ENCODE results near the gene RNF214. TPM values are rescaled to one million over a fixed set of nuclear protein-coding genes. Genes with fewer than 3 reads are reported as not detected.

The RNF214 gene
- total and polyA plus RNA-seq, 2 of the 13 experiments (the other 11 are each of a cell fraction or from before 2014, with no cell fraction given) = 10.7 to 12.6 TPM

- no peak for TF ChIP-seq ZBTB26 (CRISPR knock-in tag; IDR thresholded peaks at IDR 0.05; ENCODE audit: borderline replicate concordance)
- no peak for TF ChIP-seq THAP9 (CRISPR knock-in tag; IDR thresholded peaks at IDR 0.05; ENCODE audit: borderline replicate concordance)
- no peak for TF ChIP-seq ZNF260 (CRISPR knock-in tag; IDR thresholded peaks at IDR 0.05; ENCODE audit: borderline replicate concordance, low read depth)
- no peak for TF ChIP-seq MAZ (IDR thresholded peaks at IDR 0.05; ENCODE audit: borderline replicate concordance, low read depth, low read length)
- TF ChIP-seq MAZ (CRISPR knock-in tag; IDR thresholded peaks at IDR 0.05; ENCODE audit: low read depth) = no peak
- TF ChIP-seq KLF13 (CRISPR knock-in tag; IDR thresholded peaks at IDR 0.05) = no peak
- no peak for TF ChIP-seq GMEB2 (CRISPR knock-in tag; IDR thresholded peaks at IDR 0.05; ENCODE audit: low read depth)
- no peak for TF ChIP-seq REL (CRISPR knock-in tag; conservative IDR thresholded peaks at IDR 0.05)
- TF ChIP-seq SPEN (CRISPR knock-in tag; IDR thresholded peaks at IDR 0.05; ENCODE audit: low read depth) = no peak
- TF ChIP-seq LRRFIP1 (CRISPR knock-in tag; conservative IDR thresholded peaks at IDR 0.05) = no peak
- no peak for TF ChIP-seq KLF15 (CRISPR knock-in tag; IDR thresholded peaks at IDR 0.05; ENCODE audit: borderline replicate concordance)
- TF ChIP-seq SMAD1 (CRISPR knock-in tag; IDR thresholded peaks at IDR 0.05; ENCODE audit: borderline replicate concordance, low read depth) = no peak
- TF ChIP-seq KDM5A (IDR thresholded peaks at IDR 0.05; ENCODE audit: borderline replicate concordance, low read length) = no peak; the same call in 1 of the 2 replicates
- no peak for TF ChIP-seq ZNF703 (CRISPR knock-in tag; IDR thresholded peaks at IDR 0.05; ENCODE audit: borderline replicate concordance)
- no peak for TF ChIP-seq FOXK2 (IDR thresholded peaks at IDR 0.05)
- TF ChIP-seq KDM5B (CRISPR knock-in tag; IDR thresholded peaks at IDR 0.05; ENCODE audit: borderline replicate concordance) = no peak
- no peak for TF ChIP-seq ZNF816 (CRISPR knock-in tag; IDR thresholded peaks at IDR 0.05; ENCODE audit: borderline replicate concordance)
- TF ChIP-seq SP2 (CRISPR knock-in tag; IDR thresholded peaks at IDR 0.05) = no peak
- no peak for TF ChIP-seq ZKSCAN5 (CRISPR knock-in tag; IDR thresholded peaks at IDR 0.05)
- TF ChIP-seq DDIT3 (CRISPR knock-in tag; IDR thresholded peaks at IDR 0.05) = no peak
- no peak for TF ChIP-seq NFE2L2 (IDR thresholded peaks at IDR 0.05; ENCODE audit: low read length)
- TF ChIP-seq GABPB1 (CRISPR knock-in tag; IDR thresholded peaks at IDR 0.05) = no peak; the same call in 1 of the 2 replicates
- TF ChIP-seq ONECUT2 (CRISPR knock-in tag; IDR thresholded peaks at IDR 0.05) = no peak
- no peak for TF ChIP-seq SYNCRIP (IDR thresholded peaks at IDR 0.05; ENCODE audit: insufficient read depth, low read depth, low read length)
These were observed 704 bp upstream of the RNF214 start, which contains the start of gene PCSK7 (continued) for GRCh38 chr11:117231842-117232091.

Data from HepG2 (cell line).